ENCODE results near the gene TAF5L.
"Not testable (repeated sequence)": the region's sequence is repeated elsewhere in the genome, so short reads cannot be mapped to it uniquely, and the experiment has no call there.

TAF5L gene

DNA sequence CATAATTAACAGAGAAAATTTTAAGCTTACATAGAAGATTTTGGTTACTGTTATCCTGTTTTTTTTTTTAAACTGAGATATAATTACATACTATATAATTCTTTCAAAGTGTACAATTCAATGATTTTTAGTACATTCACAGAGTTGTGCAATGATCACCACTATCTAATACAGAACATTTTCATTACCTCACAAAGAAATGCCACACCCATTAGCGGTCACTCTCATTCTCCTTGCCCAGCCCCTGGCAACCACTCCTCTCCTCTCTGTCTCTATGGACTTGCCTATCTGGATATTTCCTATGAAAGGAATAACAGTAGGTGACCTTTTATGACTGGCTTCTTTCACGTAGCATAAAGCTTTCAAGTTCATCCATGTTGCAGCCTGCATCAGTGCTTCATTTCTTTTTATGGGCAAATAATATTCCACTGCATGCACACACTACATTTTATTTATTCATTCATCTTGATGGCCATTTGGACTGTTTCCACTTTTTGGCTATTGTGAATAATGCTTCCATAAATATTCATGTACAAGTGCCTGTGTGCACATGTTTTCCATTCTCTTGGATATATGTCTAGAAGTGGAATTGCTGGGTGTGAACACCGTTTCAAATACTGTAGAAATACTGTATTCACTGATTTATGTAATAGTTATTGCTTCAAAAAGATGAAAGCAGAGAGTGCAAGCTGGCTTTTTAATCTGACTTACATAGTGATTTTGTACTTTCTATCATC is 26.5 kb downstream of the TAF5L start:
- DNase-seq = no peak

DNA sequence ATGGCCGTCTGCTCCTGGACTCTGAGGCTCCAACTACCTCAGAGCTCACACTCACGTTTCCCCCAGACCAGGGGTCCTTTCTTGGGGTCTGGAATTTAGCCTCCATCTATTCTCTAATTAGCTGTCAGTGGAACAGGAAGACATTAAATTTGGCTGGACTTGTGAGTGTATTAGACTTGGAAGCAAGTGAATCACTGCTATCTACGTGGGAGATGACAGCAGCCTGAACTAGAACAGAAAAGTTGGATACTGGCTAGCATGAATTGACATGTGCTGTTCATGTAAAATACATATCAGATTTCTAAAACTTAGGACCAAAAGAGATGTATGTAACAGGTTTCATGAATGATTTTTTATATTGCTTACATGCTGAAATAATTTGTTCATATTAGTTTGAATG is 28.0 kb downstream of the TAF5L start:
- no peak for DNase-seq

DNA sequence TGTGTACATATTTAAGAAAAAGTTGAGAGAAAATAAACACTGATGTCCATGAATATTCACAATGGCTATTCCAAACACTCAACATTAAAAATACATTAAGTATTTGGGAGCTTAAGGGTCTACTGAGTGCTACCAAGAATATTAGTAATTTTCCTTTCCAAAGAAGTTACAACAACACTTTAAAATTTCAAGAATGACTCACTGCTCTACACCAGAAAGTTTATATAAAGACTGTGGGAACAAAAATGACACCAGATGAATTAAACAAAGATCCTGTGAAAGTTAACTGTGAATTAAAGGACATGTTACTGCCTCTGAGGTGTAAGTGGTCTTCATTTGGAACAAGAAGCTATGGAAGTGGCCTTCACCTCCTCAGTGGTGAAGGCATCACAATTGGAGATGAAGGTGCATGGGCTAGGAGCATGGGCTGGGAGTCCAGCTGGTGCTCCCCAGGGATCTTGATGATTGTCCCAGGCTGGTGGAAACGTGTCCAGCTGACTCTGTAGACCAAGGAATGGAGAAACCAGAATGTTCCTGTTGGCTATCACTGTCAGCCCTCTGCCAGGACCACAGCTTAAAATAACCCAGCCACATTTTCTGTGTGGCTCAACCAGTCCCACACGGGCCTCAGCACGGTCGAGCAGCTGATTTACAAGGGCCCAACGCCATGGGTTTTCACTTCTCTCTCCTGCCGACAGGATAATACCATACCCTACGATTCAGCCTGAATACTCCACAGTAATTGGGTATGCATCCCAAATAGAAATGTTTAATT is 28.8 kb downstream of the TAF5L start:
- DNase-seq = no peak

DNA sequence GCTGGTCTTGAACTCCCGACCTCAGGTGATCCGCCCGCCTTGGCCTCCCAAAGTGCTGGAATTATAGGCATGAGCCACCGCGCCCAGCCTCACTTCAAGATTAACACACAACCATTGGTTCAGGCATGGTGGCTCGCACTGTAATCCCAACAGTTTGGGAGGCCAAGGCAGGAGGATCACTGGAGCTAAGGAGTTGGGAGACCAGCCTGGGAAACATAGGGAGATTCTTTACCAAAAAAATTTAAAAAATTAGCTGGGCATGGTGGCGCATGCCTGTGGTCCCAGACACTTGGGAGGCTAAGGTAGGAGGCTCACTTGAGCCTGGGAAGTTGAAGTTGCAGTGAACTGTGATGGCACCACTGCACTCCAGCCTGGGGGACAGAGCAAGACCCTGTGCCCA is 30.0 kb downstream of the TAF5L start:
- DNase-seq = not testable (repeated sequence)

DNA sequence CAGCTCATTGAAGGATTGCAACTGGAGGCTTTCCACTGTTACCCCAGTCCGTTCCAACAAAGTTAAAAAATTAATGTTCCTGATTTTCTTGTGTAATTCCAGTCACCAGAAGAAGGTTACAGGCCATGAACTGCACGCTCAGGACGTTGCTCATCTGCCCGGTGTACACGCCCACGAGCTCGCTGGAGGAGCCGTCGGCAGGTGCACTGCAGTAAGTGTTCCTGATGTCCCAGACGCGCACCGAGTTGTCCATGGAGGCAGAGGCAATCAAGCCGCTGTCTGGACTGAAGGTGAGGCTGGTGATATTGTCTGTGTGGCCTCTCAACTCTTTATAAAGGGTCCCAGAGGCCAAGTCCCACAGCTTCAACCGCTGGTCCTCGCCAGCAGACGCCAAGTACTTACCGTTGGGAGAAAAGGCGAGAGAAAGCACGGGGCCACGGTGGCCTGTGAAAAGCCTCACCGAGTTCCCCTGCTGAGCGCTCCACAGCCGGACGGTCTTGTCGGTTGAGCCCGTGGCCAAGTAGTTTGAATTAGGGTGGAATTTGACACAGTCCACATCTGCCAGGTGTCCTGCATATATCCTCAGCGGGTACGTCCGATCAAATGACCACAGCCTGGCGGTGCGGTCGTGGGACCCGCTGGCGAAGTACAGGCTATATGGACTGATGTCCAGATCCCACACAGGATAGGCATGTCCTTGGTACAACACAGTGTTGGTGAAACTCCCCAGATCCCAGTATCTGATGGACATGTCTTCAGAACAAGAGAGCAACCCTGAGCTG is 31.5 kb downstream of the TAF5L start:
- no peak for DNase-seq

DNA sequence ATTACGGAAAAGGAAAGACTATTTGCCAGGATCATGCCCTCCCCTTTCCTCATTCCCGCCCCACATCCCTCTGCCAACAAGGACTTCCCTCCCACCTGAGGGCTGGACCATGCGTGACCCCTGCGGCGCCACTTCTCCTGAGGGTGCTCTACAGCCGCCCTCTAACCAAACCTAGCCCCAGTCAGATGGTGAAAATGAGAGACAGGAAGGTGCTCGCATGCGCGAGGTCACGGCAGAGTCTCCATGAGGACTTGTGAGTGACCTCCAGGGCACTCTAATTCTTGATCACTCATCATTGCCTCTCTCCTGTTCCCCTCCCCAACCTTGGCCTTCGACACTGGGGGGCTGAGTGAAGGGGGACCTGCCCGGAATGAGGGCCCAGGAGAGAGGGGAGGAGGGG is 32.1 kb downstream of the TAF5L start:
- DNase-seq = no peak

DNA sequence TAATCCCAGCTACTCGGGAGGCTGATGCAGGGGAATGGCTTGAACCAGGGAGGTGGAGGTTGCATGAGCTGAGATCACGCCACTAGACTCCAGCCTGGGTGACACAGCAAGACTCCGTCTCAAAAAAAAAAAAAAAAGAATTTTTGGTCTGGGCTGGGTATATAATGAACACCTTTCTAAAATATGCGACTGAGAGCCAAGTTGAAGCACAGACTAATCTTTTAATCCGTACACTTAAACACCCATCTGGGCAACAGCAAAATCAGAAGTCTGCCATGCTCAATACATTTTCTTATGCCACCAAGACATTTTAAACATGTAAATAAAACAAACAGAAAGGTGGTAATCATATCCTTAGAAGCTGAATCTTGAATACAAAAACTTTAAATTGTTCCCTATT is 35.8 kb downstream of the TAF5L start:
- DNase-seq = no peak

DNA sequence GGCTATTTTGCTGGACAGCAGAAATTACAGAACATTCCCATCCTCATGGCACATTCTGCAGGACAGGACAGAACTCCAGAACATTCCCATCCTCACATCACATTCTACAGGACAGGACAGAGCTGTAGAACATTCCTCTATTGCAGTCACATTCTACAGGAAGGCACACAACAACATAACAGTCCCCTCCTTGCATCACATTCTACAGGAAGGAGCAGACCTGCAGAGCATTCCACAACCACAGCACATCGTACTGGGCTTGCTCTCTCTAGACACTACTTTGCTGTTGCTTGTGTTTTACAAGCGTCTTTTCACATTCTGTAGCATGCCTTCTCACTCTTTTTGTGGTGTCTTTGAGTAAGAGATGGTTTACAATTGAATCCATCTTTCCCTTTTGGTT is 40.6 kb downstream of the TAF5L start:
- no peak for DNase-seq

DNA sequence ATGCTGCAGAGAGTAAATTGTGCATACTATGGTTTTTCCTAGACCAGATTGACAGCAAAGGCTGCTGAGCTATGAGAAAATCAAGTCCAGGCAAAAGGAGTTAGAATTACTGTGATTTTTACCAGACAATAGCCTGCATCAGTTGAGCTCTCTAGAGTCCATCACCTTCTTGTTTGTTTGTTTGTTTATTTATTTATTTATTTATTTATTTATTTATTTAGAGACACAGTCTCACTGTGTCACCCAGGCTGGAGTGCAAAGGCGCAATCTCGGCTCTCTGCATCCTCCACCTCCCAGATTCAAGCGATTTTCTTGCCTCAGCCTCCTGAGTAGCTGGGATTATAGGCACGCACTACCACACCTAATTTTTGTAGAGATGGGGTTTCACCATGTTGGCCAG is 43.2 kb downstream of the TAF5L start:
- no peak for DNase-seq

DNA sequence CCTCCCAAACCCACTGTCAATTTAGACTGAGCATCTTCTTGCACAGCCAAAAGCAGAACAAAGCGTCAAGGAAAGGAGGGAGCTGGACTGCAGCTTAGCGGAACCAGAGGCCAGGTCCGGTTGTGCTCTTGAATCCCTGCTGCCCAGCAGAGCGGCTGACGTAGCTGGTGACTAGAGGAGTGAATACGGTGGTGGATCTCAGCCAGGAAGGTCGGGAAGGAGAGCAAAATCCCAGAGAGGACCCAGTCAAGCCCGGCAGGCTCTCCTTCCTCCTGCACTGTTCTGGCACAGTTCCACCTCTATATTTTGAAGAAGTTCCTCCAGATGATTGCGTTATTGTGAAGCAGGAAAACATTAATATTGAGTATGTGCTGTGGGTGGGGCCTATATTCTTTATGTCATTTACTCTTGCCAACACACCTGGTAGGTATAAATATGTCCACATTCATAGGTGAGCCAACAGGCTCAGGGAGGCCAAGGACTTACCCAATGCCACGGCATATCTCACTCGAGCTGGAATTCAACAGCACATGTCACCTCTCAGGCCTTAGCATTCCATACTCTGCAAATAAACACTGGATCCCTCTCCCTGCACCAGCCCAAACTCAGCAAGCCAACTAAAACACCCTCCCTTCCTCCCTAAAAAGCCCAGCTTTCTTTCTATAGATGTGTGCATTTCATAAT is 43.8 kb downstream of the TAF5L start:
- DNase-seq = no peak

DNA sequence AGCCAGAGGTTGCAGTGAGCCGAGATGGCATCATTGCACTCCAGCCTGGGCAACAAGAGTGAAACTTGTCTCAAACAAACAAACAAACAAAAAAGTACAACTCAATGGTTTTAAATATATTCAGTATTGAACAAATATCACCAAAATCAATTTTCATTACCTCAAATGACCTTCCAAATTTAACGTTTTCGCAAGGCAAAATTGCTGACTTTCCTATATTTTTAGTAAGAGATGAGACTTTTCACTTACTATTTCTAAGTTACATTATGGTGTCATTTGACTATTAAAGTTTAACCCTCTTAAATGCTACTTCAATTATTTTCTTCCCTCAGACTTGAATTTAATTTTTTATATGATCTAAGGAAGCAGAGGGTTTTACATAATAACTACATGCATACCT is 44.4 kb downstream of the TAF5L start:
- DNase-seq = no peak

DNA sequence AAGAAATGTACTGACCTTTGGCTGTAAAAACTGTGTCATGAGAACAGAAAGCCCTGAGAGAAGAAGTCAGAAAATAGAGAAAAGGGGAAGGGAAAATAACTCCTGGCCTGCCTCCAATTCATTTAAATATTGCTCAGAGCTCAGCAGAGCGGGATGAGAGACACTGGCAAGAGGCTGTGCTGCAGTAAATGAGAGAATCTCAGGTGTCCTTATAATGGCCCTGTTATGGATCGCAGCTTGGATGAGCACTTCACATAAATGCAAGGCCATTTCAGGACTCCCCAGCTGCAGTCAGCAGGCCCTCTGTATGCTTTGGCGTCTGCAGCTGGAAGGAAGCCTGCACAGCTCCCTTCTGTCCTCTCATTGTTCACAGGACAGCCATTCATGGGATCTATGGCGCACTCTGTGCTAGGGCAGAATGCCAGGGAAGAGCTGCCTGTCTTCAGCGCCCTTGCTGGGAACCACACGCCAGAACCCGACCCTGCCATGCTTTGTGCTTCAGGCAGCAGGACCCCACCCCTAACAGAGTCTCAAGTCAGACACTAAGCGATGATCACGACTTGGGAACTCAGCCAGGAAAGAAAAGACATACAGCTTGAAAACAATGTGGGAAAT is 46.8 kb downstream of the TAF5L start:
- DNase-seq = peak; percentile 89

DNA sequence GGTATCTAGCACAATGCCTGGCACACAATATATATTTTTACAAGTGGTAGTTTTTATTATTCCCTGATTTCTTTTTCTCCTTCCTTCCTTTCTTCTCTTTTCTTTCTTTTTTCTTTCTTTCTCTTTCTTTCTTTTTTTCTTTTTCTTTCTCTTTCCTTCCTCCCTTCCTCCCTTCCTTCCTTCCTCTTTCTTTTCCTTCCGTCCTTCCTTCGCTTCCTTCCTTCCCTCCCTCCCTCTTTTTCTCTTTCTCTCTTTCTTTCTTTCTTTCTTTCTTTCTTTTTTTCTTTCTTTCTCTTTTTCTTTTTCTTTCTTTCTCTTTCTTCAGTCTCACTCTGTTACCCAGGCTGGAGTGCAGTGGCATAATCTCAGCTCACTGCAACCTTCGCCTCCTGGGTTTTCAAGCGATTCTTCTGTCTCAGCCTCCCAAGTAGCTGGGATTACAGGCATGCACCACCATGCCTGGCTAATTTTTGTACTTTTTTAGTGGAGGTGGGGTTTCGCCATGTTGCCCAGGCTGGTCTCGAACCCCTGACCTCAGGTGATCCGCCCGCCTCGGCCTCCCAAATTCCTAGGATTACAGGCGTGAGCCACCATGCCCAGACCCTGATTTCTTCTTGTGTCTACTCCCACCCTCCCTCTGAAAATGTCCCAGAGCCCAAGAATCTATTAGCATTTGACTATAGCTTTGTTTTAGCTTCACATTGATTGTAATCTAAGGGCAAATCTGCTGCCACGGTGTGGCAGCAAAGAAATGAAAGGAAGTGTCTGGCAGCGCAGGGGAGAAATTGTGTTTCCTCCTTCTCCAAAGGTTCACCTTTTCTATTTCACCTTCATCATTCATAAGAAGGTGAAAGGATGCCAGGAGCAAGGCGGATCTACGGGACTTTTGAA is 47.5 kb downstream of the TAF5L start:
- no peak for DNase-seq

DNA sequence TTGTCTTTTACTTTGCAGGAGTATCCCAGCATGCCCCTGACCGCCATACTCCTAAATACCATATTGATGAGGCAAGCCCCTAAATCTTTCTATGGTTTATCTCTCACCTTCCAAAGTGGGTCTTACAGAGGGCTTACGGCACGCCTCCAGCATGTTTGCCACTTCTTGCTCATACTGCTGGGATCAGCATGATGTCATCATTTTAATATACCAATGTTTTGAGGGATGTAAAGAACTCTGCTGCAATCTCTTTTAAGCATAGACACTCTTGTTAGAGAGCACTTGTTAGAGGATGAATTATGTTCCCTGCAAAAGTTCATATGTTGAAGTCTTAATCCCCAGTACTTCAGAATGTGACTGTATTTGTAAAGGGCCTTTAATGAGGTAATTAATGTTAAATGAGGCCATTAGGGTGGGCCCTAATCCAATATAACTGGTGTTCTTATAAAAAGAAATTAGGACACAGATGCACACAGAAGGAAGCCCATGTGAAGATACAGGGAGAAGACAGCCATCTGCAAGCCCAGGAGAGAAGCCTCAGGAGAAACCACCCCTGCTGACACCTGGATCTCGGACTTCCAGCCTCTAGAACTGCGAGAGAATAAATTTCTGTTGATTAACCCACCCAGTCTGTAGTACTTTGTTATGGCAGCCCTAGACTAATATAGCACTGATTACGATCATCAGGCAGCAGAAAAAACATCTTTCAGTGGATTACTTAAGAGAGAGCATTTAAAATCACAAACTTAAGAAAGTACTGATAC is 51.1 kb downstream of the TAF5L start:
- no peak for DNase-seq

DNA sequence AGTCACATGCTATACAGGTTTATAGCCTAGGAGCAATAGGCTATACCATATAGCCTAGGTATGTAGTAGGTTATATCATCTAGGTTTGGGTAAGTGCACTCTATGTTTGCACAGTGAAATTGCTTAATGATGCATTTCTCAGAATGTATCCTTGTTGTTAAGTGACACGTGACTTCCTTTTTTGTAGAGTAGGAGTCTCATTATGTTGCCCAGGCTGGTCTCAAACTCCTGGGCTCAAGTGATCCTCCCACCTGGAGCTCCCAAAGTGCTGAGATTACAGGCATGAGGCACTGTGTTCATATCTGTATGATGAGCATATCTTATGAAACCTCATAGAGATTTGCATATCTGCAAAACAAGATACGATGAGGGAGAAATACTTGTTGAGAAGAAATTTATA is 53.6 kb downstream of the TAF5L start:
- peak; percentile 5 for DNase-seq

DNA sequence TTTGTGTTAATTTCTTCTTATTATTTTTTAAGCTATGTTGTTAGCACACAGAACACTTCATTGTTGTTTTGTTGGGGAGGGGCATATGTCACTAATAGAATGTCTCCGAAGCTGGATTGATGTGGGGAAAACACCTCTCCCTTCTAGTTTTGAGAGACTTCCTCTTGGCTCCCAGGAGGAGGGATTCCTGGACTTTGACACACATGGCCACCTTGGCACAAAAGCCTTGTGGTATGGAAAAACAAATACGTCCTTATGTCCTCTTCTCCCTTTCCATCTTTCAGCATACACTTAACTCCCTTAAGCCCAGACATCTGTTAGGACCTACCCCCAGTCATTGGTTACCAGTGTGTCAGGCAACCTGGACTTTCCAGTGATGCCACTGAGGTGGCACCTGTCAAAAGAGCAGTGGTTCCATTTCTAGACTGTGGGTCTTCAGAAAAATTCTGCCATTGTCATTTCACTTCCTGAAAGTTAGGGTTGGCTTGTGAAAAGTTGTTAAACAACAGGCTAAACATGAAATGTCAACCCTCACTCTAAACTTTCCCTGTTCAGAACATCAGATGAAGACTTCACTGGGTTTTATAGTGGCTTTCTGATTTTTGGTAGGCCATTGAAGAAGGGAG is 54.9 kb downstream of the TAF5L start:
- DNase-seq = no peak

DNA sequence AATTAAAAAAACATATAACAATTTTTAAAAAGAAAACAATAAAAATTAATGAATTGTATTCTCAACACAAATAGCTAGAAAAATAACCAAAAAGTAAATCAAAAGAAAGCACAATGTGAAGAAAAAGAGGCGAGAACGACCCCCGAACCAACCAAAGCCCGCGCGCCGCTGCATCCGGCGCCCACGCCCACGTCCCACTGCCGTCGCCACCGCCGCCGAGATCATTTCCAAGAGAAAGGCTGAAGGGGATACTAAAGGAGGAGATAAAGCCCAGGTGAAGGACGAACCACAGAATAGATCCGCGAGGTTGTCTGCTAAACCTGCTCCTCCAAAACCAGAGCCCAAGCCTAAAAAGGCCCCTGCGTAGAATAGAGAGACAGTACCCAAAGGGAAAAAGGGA is 55.6 kb downstream of the TAF5L start:
- no peak for DNase-seq

DNA sequence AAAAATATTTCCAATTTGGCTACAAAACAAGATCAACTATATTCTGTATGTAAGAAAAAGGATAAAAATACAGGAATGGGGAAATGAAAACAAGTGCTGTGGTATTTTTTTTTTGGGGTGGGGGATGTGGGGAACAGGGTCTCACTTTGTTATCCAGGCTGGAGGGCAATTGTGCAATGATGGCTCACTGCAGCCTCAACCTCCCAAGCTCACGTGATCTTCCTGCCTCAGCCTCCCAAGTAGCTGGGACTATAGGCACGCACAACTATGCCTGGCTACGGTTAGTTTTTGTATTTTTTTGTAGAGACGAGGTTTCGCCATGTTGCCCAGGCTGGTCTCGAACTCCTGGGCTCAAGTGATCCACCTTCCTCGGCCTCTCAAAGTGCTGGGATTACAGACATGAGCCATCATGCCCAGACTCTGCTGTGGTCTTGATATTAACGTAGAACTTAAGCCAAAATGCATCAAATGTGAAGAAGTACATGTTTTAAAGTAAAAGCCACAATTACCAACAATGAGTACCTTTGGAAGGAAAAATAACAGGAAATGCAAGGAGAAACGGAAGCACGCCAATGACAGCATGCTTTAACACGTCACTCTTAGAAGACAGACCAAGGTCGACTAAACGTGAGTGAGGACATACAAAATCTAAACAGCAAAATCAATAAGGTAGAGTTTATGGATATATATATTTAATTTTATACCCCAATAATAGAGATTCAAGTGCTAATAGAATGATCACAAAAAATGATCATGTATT is 58.6 kb downstream of the TAF5L start:
- DNase-seq = no peak

DNA sequence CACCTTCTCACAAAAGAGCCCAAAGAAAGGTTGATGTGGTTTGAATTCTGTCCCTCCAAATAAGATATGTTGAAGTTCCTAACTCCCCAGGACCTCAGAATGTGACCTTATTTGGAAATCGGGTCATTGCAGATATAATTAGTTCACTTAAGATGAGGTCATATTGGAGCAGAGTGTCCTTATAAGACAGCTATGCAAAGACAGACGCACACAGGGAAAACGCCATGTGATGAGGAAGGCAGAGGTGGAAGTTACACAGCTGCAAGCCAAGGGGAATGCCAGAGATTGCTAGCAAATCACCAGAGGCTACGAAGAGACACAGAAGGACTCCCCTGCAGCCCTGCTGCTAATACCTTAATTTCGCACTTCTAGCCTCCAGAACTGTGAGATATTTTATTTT is 62.2 kb downstream of the TAF5L start:
- DNase-seq = no peak

DNA sequence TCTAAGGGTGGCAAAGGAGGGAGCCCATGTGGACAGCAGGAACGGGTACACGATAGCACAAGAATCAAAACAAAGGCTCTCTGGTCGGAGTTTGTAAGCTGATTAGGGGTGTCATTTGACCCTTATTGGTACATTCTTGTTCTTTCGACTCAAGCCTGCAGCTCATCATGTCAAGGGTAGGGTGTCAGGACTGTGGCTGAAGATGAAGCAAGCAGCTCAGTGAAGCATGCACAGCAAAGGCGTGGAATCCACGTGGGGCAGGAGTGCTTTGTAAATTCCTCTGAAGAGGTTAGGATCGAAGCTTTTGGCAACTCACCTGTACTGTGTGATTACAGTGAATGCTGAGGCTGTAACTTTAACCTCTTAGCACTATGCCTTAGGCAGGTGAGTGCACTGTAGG is 62.7 kb downstream of the TAF5L start:
- no peak for DNase-seq
